Germinal center (tissue), 1 donor: ENCODE results near the gene CDCA3.

Source experiments
- DNase-seq: peaks from one replicate; pipeline ENCODE4 v3.0.0; 2012; ENCODE audit warnings: mixed read lengths, low spot score

Gene CDCA3

GRCh38 chr12:6852651-6853354 lies 1.7 kb upstream of the CDCA3 start:
- DNase-seq, result no peak

GRCh38 chr12:6851921-6852650 lies 1.0 kb upstream of the CDCA3 start, which contains the start of gene USP5:
USP5 (plus strand) TSS chr12:6852150; CDS start chr12:6852180, 30 bp downstream.
- peak; percentile 98 for DNase-seq

- no peak for DNase-seq
These were observed 312 bp downstream of the CDCA3 start for GRCh38 chr12:6850796-6851152.

- no peak for DNase-seq
These were observed 1.0 kb downstream of the CDCA3 start for GRCh38 chr12:6849976-6850560.

GRCh38 chr12:6849427-6849826 lies 1.7 kb downstream of the CDCA3 start:
- DNase-seq, result no peak

GRCh38 chr12:6847676-6848075 lies 3.4 kb downstream of the CDCA3 start:
- DNase-seq, result no peak

GRCh38 chr12:6846316-6846869 lies 4.7 kb downstream of the CDCA3 start:
- DNase-seq, result no peak

- DNase-seq, result no peak
These were observed 5.7 kb downstream of the CDCA3 start for GRCh38 chr12:6845395-6845794.

GRCh38 chr12:6843118-6843902 lies 7.8 kb downstream of the CDCA3 start:
- DNase-seq, result no peak

GRCh38 chr12:6842075-6842474 lies 9.0 kb downstream of the CDCA3 start:
- no peak for DNase-seq

GRCh38 chr12:6840761-6841515 lies 10.1 kb downstream of the CDCA3 start, which contains the start of gene GNB3:
GNB3 (plus strand) TSS chr12:6840925; CDS start chr12:6841288, 363 bp downstream.
- no peak for DNase-seq

GRCh38 chr12:6840330-6840729 lies 10.8 kb downstream of the CDCA3 start:
- DNase-seq, result no peak

GRCh38 chr12:6839482-6840201 lies 11.4 kb downstream of the CDCA3 start:
- peak; percentile 91 for DNase-seq

- no peak for DNase-seq
These were observed 12.2 kb downstream of the CDCA3 start for GRCh38 chr12:6838854-6839253.

GRCh38 chr12:6837370-6838060 lies 13.6 kb downstream of the CDCA3 start:
- DNase-seq, result no peak

GRCh38 chr12:6836851-6837250 lies 14.2 kb downstream of the CDCA3 start:
- DNase-seq, result no peak

GRCh38 chr12:6834873-6835272 lies 16.2 kb downstream of the CDCA3 start:
- DNase-seq, result no peak

GRCh38 chr12:6834254-6834653 lies 16.8 kb downstream of the CDCA3 start:
- DNase-seq, result no peak

GRCh38 chr12:6833189-6833890 lies 17.7 kb downstream of the CDCA3 start:
- no peak for DNase-seq
